Measurements from ENCODE around the gene LCP1.
A peak's percentile ranks its signal among the peaks of the same experiment; 100 is the strongest.
"Not testable (repeated sequence)": the region's sequence is repeated elsewhere in the genome, so short reads cannot be mapped to it uniquely, and the experiment has no call there.

LCP1 gene

GRCh38 chr13:46181377-46181839 lies 569 bp downstream of the LCP1 start:
- no peak for DNase-seq

- DNase-seq = no peak
Observed at GRCh38 chr13:46179969-46180763, 1.8 kb downstream of the LCP1 start.

- peak; percentile 67 for DNase-seq
Observed at GRCh38 chr13:46179491-46179908, 2.5 kb downstream of the LCP1 start.

- DNase-seq = no peak
Observed at GRCh38 chr13:46178821-46179220, 3.2 kb downstream of the LCP1 start.

GRCh38 chr13:46178143-46178542 lies 3.8 kb downstream of the LCP1 start:
- no peak for DNase-seq

GRCh38 chr13:46176756-46177155 lies 5.2 kb downstream of the LCP1 start:
- DNase-seq = no peak

- no peak for DNase-seq
Observed at GRCh38 chr13:46173656-46174055, 8.3 kb downstream of the LCP1 start.

GRCh38 chr13:46172531-46172991 lies 9.4 kb downstream of the LCP1 start:
- no peak for DNase-seq

- no peak for DNase-seq
Observed at GRCh38 chr13:46171739-46172138, 10.2 kb downstream of the LCP1 start.

- DNase-seq = no peak
Observed at GRCh38 chr13:46171217-46171616, 10.8 kb downstream of the LCP1 start.

GRCh38 chr13:46170687-46171086 lies 11.3 kb downstream of the LCP1 start:
- DNase-seq = no peak

GRCh38 chr13:46170268-46170667 lies 11.7 kb downstream of the LCP1 start:
- no peak for DNase-seq

- no peak for DNase-seq
Observed at GRCh38 chr13:46169758-46170157, 12.2 kb downstream of the LCP1 start.

- no peak for DNase-seq
Observed at GRCh38 chr13:46168783-46169182, 13.2 kb downstream of the LCP1 start.

GRCh38 chr13:46168341-46168740 lies 13.6 kb downstream of the LCP1 start:
- DNase-seq = peak; percentile 51

- DNase-seq = no peak
Observed at GRCh38 chr13:46166947-46167610, 14.9 kb downstream of the LCP1 start.

GRCh38 chr13:46166224-46166584 lies 15.8 kb downstream of the LCP1 start:
- no peak for DNase-seq

GRCh38 chr13:46165485-46166223 lies 16.3 kb downstream of the LCP1 start:
- DNase-seq = no peak

GRCh38 chr13:46164661-46165060 lies 17.3 kb downstream of the LCP1 start:
- no peak for DNase-seq

- not testable (repeated sequence) for DNase-seq
Observed at GRCh38 chr13:46162741-46163140, 19.2 kb downstream of the LCP1 start.

- DNase-seq = no peak
Observed at GRCh38 chr13:46160471-46161066, 21.4 kb downstream of the LCP1 start.

GRCh38 chr13:46160065-46160464 lies 21.9 kb downstream of the LCP1 start:
- no peak for DNase-seq

GRCh38 chr13:46158983-46159382 lies 23.0 kb downstream of the LCP1 start:
- no peak for DNase-seq
